ENCODE results near the gene ANKFN1.

Gene ANKFN1

GRCh38 chr17:56440419-56440818 is 287.1 kb downstream of the ANKFN1 start:
- no peak overlapping the region for H3K27ac Mint-ChIP-seq
- H3K36me3 Mint-ChIP-seq: no peaks in the 10 kb centered on the region
- no peak overlapping the region for H3K4me3 Mint-ChIP-seq
- no peaks in the 10 kb centered on the region for H3K4me1 Mint-ChIP-seq
- no peaks in the 10 kb centered on the region for H3K9me3 Mint-ChIP-seq
- peaks cover 2% of the 10 kb centered on the region for H3K27me3 Mint-ChIP-seq

- peaks cover 3% of the 10 kb centered on the region for H3K27me3 Mint-ChIP-seq
Observed at GRCh38 chr17:56441308-56441707, 288.0 kb downstream of the ANKFN1 start.

GRCh38 chr17:56445692-56446411 is 292.6 kb downstream of the ANKFN1 start:
- Mint-ChIP-seq H3K27ac (no peak overlapping the region), H3K4me1 (no peaks in the 10 kb centered on the region), H3K9me3 (no peaks in the 10 kb centered on the region), H3K27me3 (peaks cover 8% of the 10 kb centered on the region), H3K36me3 (no peaks in the 10 kb centered on the region), H3K4me3 (no peak overlapping the region)

More at GRCh38 chr17:56441308-56441707, 288.0 kb downstream of the ANKFN1 start:
- H3K27ac Mint-ChIP-seq: no peak overlapping the region
- H3K4me3 Mint-ChIP-seq: no peak overlapping the region
- H3K36me3 Mint-ChIP-seq: no peaks in the 10 kb centered on the region
- no peaks in the 10 kb centered on the region for H3K4me1 Mint-ChIP-seq
- no peaks in the 10 kb centered on the region for H3K9me3 Mint-ChIP-seq

GRCh38 chr17:56447171-56447570 is 293.9 kb downstream of the ANKFN1 start:
- H3K9me3 Mint-ChIP-seq: no peaks in the 10 kb centered on the region
- no peak overlapping the region for H3K4me3 Mint-ChIP-seq
- H3K36me3 Mint-ChIP-seq: no peaks in the 10 kb centered on the region
- H3K27ac Mint-ChIP-seq: no peak overlapping the region
- no peaks in the 10 kb centered on the region for H3K4me1 Mint-ChIP-seq
- H3K27me3 Mint-ChIP-seq: peaks cover 8% of the 10 kb centered on the region

- no peaks in the 10 kb centered on the region for H3K36me3 Mint-ChIP-seq
- no peak overlapping the region for H3K4me3 Mint-ChIP-seq
- H3K9me3 Mint-ChIP-seq: no peaks in the 10 kb centered on the region
- no peak overlapping the region for H3K27ac Mint-ChIP-seq
- peaks cover 10% of the 10 kb centered on the region for H3K27me3 Mint-ChIP-seq
- no peaks in the 10 kb centered on the region for H3K4me1 Mint-ChIP-seq
Observed at GRCh38 chr17:56448371-56448770, 295.1 kb downstream of the ANKFN1 start.

GRCh38 chr17:56449176-56449575 is 295.9 kb downstream of the ANKFN1 start:
- H3K27ac Mint-ChIP-seq: no peak overlapping the region
- no peak overlapping the region for H3K4me3 Mint-ChIP-seq
- H3K9me3 Mint-ChIP-seq: peaks cover 4% of the 10 kb centered on the region

GRCh38 chr17:56451629-56452028 is 298.4 kb downstream of the ANKFN1 start:
- peaks cover 5% of the 10 kb centered on the region for H3K9me3 Mint-ChIP-seq
- H3K36me3 Mint-ChIP-seq: peaks cover 2% of the 10 kb centered on the region
- H3K27ac Mint-ChIP-seq: no peak overlapping the region
- H3K27me3 Mint-ChIP-seq: peaks cover 16% of the 10 kb centered on the region
- H3K4me1 Mint-ChIP-seq: no peaks in the 10 kb centered on the region
- H3K4me3 Mint-ChIP-seq: no peak overlapping the region

More at GRCh38 chr17:56449176-56449575, 295.9 kb downstream of the ANKFN1 start:
- H3K4me1 Mint-ChIP-seq: no peaks in the 10 kb centered on the region
- H3K27me3 Mint-ChIP-seq: peaks cover 12% of the 10 kb centered on the region
- peaks cover 2% of the 10 kb centered on the region for H3K36me3 Mint-ChIP-seq

GRCh38 chr17:56452461-56452860 is 299.2 kb downstream of the ANKFN1 start:
- H3K9me3 Mint-ChIP-seq: peaks cover 5% of the 10 kb centered on the region
- peaks cover 2% of the 10 kb centered on the region for H3K36me3 Mint-ChIP-seq
- H3K27ac Mint-ChIP-seq: no peak overlapping the region
- no peaks in the 10 kb centered on the region for H3K4me1 Mint-ChIP-seq
- H3K4me3 Mint-ChIP-seq: no peak overlapping the region
- H3K27me3 Mint-ChIP-seq: peaks cover 17% of the 10 kb centered on the region

GRCh38 chr17:56457501-56457900 is 304.2 kb downstream of the ANKFN1 start:
- peaks cover 2% of the 10 kb centered on the region for H3K36me3 Mint-ChIP-seq
- H3K9me3 Mint-ChIP-seq: peaks cover 5% of the 10 kb centered on the region
- no peak overlapping the region for H3K27ac Mint-ChIP-seq
- no peak overlapping the region for H3K4me3 Mint-ChIP-seq
- H3K27me3 Mint-ChIP-seq: peaks cover 17% of the 10 kb centered on the region
- no peaks in the 10 kb centered on the region for H3K4me1 Mint-ChIP-seq

- Mint-ChIP-seq H3K27me3 (peaks cover 3% of the 10 kb centered on the region), H3K4me3 (no peak overlapping the region), H3K36me3 (no peaks in the 10 kb centered on the region), H3K9me3 (no peaks in the 10 kb centered on the region), H3K27ac (no peak overlapping the region), H3K4me1 (no peaks in the 10 kb centered on the region)
Observed at GRCh38 chr17:56465886-56466285, 312.6 kb downstream of the ANKFN1 start.

- H3K36me3 Mint-ChIP-seq: no peaks in the 10 kb centered on the region
- H3K9me3 Mint-ChIP-seq: peaks cover 7% of the 10 kb centered on the region
- no peak overlapping the region for H3K4me3 Mint-ChIP-seq
- H3K4me1 Mint-ChIP-seq: no peaks in the 10 kb centered on the region
- no peak overlapping the region for H3K27ac Mint-ChIP-seq
- no peaks in the 10 kb centered on the region for H3K27me3 Mint-ChIP-seq
Observed at GRCh38 chr17:56468840-56469239, 315.6 kb downstream of the ANKFN1 start.

- Mint-ChIP-seq H3K27me3 (no peaks in the 10 kb centered on the region), H3K9me3 (peaks cover 22% of the 10 kb centered on the region), H3K27ac (no peak overlapping the region), H3K4me1 (peaks cover 9% of the 10 kb centered on the region), H3K36me3 (no peaks in the 10 kb centered on the region), H3K4me3 (no peak overlapping the region)
Observed at GRCh38 chr17:56471696-56472095, 318.4 kb downstream of the ANKFN1 start.

- Mint-ChIP-seq H3K27ac (no peak overlapping the region), H3K27me3 (peaks cover 2% of the 10 kb centered on the region), H3K9me3 (peaks cover 22% of the 10 kb centered on the region), H3K4me1 (peaks cover 9% of the 10 kb centered on the region), H3K36me3 (no peaks in the 10 kb centered on the region), H3K4me3 (no peak overlapping the region)
Observed at GRCh38 chr17:56475116-56475515, 321.8 kb downstream of the ANKFN1 start.

GRCh38 chr17:56478836-56479447 is 325.7 kb downstream of the ANKFN1 start:
- Mint-ChIP-seq H3K4me3 (no peak overlapping the region), H3K27ac (no peak overlapping the region), H3K4me1 (peaks cover 9% of the 10 kb centered on the region), H3K27me3 (peaks cover 4% of the 10 kb centered on the region), H3K36me3 (no peaks in the 10 kb centered on the region), H3K9me3 (peaks cover 14% of the 10 kb centered on the region)

- Mint-ChIP-seq H3K4me3 (no peak overlapping the region), H3K9me3 (peaks cover 5% of the 10 kb centered on the region), H3K36me3 (no peaks in the 10 kb centered on the region)
Observed at GRCh38 chr17:56480501-56480900, 327.2 kb downstream of the ANKFN1 start.

GRCh38 chr17:56481659-56482058 is 328.4 kb downstream of the ANKFN1 start:
- Mint-ChIP-seq H3K27me3 (peaks cover 4% of the 10 kb centered on the region), H3K4me3 (no peak overlapping the region), H3K4me1 (no peaks in the 10 kb centered on the region), H3K27ac (no peak overlapping the region), H3K9me3 (no peaks in the 10 kb centered on the region), H3K36me3 (no peaks in the 10 kb centered on the region)

More at GRCh38 chr17:56480501-56480900, 327.2 kb downstream of the ANKFN1 start:
- H3K27me3 Mint-ChIP-seq: peaks cover 4% of the 10 kb centered on the region
- H3K4me1 Mint-ChIP-seq: peaks cover 9% of the 10 kb centered on the region
- H3K27ac Mint-ChIP-seq: no peak overlapping the region

All from activated naive CD4-positive, alpha-beta T cell treated with anti-CD3 and anti-CD28 coated beads, Interleukin-2, amount 50 U/mL, for 24 hours (primary cell).